ENCODE measurements around the gene HSPA14. TPM values are rescaled to one million over a fixed set of nuclear protein-coding genes. Genes with fewer than 3 reads are reported as not detected.

The HSPA14 gene
- total RNA-seq, 1 experiment from 2014 or later = 17.5 TPM

DNA sequence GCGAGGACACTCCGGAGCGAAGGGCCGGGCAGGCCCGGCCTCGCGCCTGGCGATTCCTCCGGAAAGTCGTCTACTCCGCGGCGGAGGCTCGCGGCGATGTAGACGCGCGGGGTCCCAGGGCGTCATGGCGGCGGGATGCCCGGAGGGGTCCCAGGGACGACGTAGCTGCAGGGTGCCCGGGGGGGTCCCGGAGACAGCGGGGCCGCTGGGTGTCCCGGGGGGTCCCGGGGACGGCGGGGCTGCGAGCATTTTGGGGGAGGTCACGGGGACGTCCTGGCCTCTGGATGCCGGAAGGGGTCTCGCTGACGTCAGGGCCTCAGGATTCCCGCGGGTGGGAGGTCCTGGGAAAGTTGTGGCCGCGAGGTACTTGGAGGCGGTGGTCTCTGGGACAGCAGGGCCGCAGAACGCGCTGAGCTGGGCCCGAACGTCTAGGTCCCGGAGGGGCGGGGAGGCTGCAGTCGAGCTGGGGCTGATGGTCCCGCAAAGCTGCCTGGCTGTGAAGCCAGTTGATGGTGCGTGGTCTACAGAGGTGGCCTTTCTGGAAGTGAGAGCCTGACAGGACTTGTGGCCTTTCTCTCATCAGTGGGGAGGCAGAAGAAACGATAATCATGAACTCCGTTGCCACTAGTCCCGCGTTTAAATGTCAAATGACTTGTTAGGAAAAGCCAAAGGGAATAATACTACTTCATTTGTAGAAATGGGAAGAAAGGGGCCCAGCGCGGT lies 637 bp downstream of the HSPA14 start:
- Histone ChIP-seq H3K27ac (ENCODE audit: low read length) (peak overlapping the region; percentile 26), H3K36me3 (ENCODE audit: low read depth, low read length) (peaks cover 14% of the 10 kb centered on the region; the same call in 1 of the 2 replicates), H3K9me2 (replicated peaks; ENCODE audit: low read length) (no peaks in the 10 kb centered on the region), H4K20me1 (ENCODE audit: low read length) (peaks cover 3% of the 10 kb centered on the region; the same call in 1 of the 2 replicates), H3K4me1 (ENCODE audit: insufficient read depth, low read length) (peaks cover 6% of the 10 kb centered on the region; the same call in 1 of the 2 replicates), H3K9me3 (ENCODE audit: low read length) (no peaks in the 10 kb centered on the region), H3K9ac (ENCODE audit: low read length) (peak overlapping the region; percentile 94), H3K4me3 (ENCODE audit: low read length) (peak overlapping the region; percentile 88), H3K4me2 (ENCODE audit: low read length) (peak overlapping the region; percentile 83), H3F3A (ENCODE audit: low read length, unreplicated experiment) (no peaks in the 10 kb centered on the region), H3K27me3 (ENCODE audit: low read length) (no peaks in the 10 kb centered on the region), H3K79me2 (ENCODE audit: low read length) (peaks cover 32% of the 10 kb centered on the region), H2AFZ (ENCODE audit: low read length) (peak overlapping the region; percentile 71; the same call in 1 of the 2 replicates)
- ATAC-seq (no peak), DNase-seq (no peak)
- CTCF ChIA-PET = no interaction called here
- TF ChIP-seq, protein P1, sequence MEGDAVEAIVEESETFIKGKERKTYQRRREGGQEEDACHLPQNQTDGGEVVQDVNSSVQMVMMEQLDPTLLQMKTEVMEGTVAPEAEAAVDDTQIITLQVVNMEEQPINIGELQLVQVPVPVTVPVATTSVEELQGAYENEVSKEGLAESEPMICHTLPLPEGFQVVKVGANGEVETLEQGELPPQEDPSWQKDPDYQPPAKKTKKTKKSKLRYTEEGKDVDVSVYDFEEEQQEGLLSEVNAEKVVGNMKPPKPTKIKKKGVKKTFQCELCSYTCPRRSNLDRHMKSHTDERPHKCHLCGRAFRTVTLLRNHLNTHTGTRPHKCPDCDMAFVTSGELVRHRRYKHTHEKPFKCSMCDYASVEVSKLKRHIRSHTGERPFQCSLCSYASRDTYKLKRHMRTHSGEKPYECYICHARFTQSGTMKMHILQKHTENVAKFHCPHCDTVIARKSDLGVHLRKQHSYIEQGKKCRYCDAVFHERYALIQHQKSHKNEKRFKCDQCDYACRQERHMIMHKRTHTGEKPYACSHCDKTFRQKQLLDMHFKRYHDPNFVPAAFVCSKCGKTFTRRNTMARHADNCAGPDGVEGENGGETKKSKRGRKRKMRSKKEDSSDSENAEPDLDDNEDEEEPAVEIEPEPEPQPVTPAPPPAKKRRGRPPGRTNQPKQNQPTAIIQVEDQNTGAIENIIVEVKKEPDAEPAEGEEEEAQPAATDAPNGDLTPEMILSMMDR (conservative IDR thresholded peaks at IDR 0.05; ENCODE audit: low read depth, low read length) = no peak
- TF ChIP-seq EZH2 (IDR thresholded peaks at IDR 0.05; ENCODE audit: low read length, unreplicated experiment) (no peak), EZH2phosphoT487 (IDR thresholded peaks at IDR 0.05; ENCODE audit: borderline replicate concordance, low read length) (no peak)
- POLR2A ChIA-PET (ENCODE audit: unreplicated experiment) = interaction anchor here (0.6 kb wide), 3 partner anchors 9 to 238 kb away, joined by 3 to 4 read pairs (median 4); no protein-coding TSS in a partner anchor
- TSS peak; percentile 23 for BruUV-seq (replicated peaks)
- intact Hi-C loops (cut with micrococcal nuclease) = loop anchor here (5.0 kb wide), 1 partner anchor 236 kb away; no protein-coding TSS in a partner anchor

DNA sequence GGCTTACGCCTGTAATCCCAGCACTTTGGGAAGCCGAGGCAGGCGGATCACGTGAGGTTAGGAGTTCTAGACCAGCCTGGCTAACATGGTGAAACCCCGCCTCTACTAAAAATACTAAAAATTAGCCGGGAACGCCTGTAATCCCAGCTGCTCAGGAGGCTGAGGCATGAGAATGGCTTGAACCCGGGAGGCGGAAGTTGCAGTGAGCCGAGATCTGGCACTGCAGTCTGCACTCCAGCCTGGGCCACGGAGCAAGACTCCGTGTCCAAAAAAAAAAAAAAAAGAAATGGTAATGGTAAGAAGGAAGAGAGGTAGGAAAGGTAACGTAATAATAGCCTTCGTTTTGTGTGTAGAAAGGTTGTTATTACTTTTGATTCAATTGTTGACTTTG lies 1.2 kb downstream of the HSPA14 start:
- Histone ChIP-seq H2AFZ (ENCODE audit: low read length) (peak overlapping the region; percentile 71; the same call in 1 of the 2 replicates), H3K79me2 (ENCODE audit: low read length) (peaks cover 32% of the 10 kb centered on the region), H3K4me3 (ENCODE audit: low read length) (peak overlapping the region; percentile 88), H3K4me2 (ENCODE audit: low read length) (peak overlapping the region; percentile 83), H3K9me2 (replicated peaks; ENCODE audit: low read length) (no peaks in the 10 kb centered on the region), H3F3A (ENCODE audit: low read length, unreplicated experiment) (no peaks in the 10 kb centered on the region), H3K36me3 (ENCODE audit: low read depth, low read length) (peaks cover 14% of the 10 kb centered on the region; the same call in 1 of the 2 replicates), H3K9ac (ENCODE audit: low read length) (peak overlapping the region; percentile 94), H3K4me1 (ENCODE audit: insufficient read depth, low read length) (peaks cover 6% of the 10 kb centered on the region; the same call in 1 of the 2 replicates), H3K27me3 (ENCODE audit: low read length) (no peaks in the 10 kb centered on the region), H3K27ac (ENCODE audit: low read length) (no peak overlapping the region), H4K20me1 (ENCODE audit: low read length) (peaks cover 3% of the 10 kb centered on the region; the same call in 1 of the 2 replicates), H3K9me3 (ENCODE audit: low read length) (no peaks in the 10 kb centered on the region)
- CTCF ChIA-PET = no interaction called here
- intact Hi-C loops (cut with micrococcal nuclease) = loop anchor here (5.0 kb wide), 1 partner anchor 237 kb away; no protein-coding TSS in a partner anchor
- no TSS peak for BruUV-seq (replicated peaks)
- POLR2A ChIA-PET (ENCODE audit: unreplicated experiment) = interaction anchor here (0.6 kb wide), 1 partner anchor 42 kb away, joined by 4 read pairs; no protein-coding TSS in a partner anchor
- DNase-seq = no peak
- TF ChIP-seq EZH2 (IDR thresholded peaks at IDR 0.05; ENCODE audit: low read length, unreplicated experiment) = no peak
- TF ChIP-seq EZH2phosphoT487 (IDR thresholded peaks at IDR 0.05; ENCODE audit: borderline replicate concordance, low read length) = no peak
- TF ChIP-seq, protein P1 (conservative IDR thresholded peaks at IDR 0.05; ENCODE audit: low read depth, low read length) = no peak
- ATAC-seq = no peak
